ENCODE measurements around the gene MIPOL1. TPM values are rescaled to one million over a fixed set of nuclear protein-coding genes. Genes with fewer than 3 reads are reported as not detected.
"Not testable (repeated sequence)": the region's sequence is repeated elsewhere in the genome, so short reads cannot be mapped to it uniquely, and the experiment has no call there.

Gene MIPOL1
- total RNA-seq, 2 experiments from 2014 or later = not detected

DNA sequence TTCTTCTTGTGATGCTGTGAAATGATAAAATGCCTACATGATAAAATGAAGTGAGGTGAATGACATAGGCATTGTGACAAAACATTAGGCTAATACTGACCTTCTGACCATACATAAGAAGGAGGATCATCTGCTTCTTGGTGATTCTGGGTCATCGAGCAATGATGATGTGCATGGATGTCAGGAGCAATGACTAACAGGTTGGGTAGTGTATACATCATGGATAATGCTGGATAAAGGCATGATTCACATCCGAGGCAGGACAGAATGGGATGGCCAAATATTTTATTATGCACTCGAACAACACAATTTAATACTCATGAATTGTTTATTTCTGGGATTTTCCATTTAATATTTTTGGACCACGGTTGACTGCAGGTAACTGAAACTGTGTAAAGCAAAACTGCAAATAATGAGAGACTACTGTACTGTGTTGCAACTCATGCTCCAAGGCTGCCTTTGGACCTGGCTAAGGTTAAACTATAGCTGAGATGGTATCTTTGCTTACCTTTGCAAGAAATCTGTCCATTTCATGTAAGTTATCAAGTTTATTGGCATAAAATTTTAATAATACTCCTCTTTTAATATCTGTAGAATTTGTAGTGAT is 17.7 kb upstream of the MIPOL1 start:
- no peak for DNase-seq
- no peak overlapping the region for H3K27ac Mint-ChIP-seq
- no peaks in the 10 kb centered on the region for H3K4me1 Mint-ChIP-seq
- peaks cover 7% of the 10 kb centered on the region for H3K27me3 Mint-ChIP-seq
- peaks cover 5% of the 10 kb centered on the region for H3K9me3 Mint-ChIP-seq
- H3K4me3 Mint-ChIP-seq = no peak overlapping the region
- H3K36me3 Mint-ChIP-seq = no peaks in the 10 kb centered on the region

DNA sequence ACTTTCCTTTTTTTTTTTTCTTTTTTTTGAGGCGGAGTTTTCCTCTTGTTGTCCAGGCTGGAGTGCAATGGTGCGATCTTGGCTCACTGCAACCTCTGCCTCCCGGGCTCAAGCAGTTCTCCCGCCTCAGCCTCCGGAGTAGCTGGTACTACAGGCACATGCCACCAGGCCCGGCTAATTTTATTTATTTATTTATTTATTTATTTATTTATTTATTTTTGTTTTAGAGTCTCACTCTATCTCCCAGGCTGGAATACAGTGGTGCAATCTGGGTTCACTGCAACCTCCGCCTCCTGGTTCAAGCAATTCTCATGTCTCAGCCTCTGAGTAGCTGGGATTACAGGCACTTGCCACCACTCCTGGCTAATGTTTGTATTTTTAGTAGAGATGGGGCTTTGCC is 16.9 kb upstream of the MIPOL1 start:
- not testable (repeated sequence) for H3K36me3 Mint-ChIP-seq, H3K27me3 Mint-ChIP-seq, H3K9me3 Mint-ChIP-seq, H3K4me3 Mint-ChIP-seq, H3K27ac Mint-ChIP-seq, H3K4me1 Mint-ChIP-seq, DNase-seq

DNA sequence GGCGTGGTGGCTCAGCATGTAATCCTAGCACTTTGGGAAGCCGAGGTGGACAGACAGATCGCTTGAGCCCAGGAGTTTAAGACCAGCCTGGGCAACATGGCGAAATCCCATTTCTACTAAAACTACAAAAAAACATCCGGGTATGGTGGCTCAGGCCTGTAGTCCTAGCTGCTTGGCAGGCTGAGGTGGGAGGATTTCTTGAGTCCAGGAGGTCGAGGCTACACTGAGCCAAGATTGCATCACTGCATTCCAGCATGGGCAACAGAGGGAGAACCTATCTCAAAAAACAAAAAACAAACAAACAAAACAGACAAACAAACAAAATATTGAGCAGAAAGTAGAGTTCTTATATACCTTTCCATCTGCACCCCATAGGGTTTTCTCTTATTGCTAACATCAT is 16.3 kb upstream of the MIPOL1 start:
- DNase-seq = no peak
- H3K4me1 Mint-ChIP-seq = no peaks in the 10 kb centered on the region
- peaks cover 5% of the 10 kb centered on the region for H3K27me3 Mint-ChIP-seq
- H3K36me3 Mint-ChIP-seq = no peaks in the 10 kb centered on the region
- no peak overlapping the region for H3K27ac Mint-ChIP-seq
- H3K9me3 Mint-ChIP-seq = peaks cover 5% of the 10 kb centered on the region
- H3K4me3 Mint-ChIP-seq = no peak overlapping the region

DNA sequence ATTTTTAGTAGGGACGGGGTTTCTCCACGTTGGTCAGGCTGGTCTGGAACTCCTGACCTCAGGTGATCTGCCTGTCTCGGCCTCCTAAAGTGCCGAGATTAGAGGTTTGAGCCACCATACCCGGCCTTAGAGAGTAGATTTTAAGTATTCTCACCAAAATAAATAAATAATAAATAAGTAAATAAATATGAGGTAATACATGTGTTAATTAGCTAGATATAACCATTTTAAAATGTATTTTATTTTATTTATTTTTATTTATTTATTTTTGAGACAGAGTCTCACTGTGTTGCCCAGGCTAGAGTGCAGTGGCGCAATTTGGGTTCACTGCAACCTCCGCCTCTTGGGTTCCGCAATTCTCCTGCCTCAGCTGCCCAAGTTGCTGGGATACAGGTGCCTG is 13.2 kb upstream of the MIPOL1 start:
- H3K27ac Mint-ChIP-seq, H3K4me3 Mint-ChIP-seq, DNase-seq, H3K36me3 Mint-ChIP-seq, H3K9me3 Mint-ChIP-seq, H3K27me3 Mint-ChIP-seq, H3K4me1 Mint-ChIP-seq: not testable (repeated sequence)

DNA sequence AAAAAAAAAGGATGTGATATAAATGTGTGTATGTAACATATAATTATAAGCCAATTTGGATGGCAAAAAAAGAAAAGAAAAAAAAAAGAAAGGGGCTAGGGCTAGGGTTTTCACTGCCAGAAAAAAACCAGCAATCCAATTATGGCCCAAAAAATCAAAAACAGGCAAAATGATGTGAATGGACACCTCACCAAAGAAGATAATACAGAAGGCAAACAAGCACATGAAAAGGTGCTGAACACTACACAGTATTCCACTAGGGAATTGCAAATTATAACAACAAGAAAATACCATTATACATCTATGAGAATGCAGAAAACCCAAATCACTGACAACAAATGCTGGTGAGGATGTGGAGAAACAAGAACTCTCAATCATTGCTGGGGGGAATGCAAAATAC is 12.1 kb upstream of the MIPOL1 start:
- H3K27me3 Mint-ChIP-seq = no peaks in the 10 kb centered on the region

DNA sequence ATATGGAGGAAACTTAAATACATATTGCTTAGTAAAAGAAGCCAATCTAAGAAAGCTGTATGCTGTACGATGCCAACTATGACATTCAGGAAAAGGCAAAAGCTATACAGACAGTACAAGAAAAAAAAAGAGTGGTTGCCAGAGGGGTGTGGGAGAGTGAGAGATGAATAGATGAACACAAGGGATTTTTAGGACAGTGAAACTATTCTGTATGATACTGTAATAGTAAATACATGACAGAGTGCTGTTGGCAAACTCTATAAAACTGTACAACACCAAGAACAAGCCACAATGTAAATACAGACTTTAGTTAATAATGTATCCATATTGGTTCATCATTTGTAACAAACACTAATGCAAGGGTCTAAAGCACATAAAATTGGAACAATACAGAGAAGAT is 10.9 kb upstream of the MIPOL1 start:
- Mint-ChIP-seq H3K27me3 (no peaks in the 10 kb centered on the region), H3K9me3 (peaks cover 14% of the 10 kb centered on the region), H3K27ac (no peak overlapping the region), H3K4me1 (no peaks in the 10 kb centered on the region), H3K4me3 (no peak overlapping the region), H3K36me3 (no peaks in the 10 kb centered on the region)
- no peak for DNase-seq

More for the DNA sequence above, 12.1 kb upstream of the MIPOL1 start:
- peaks cover 12% of the 10 kb centered on the region for H3K9me3 Mint-ChIP-seq
- no peak overlapping the region for H3K4me3 Mint-ChIP-seq
- H3K27ac Mint-ChIP-seq = no peak overlapping the region
- H3K36me3 Mint-ChIP-seq = no peaks in the 10 kb centered on the region
- H3K4me1 Mint-ChIP-seq = no peaks in the 10 kb centered on the region
- DNase-seq = no peak

DNA sequence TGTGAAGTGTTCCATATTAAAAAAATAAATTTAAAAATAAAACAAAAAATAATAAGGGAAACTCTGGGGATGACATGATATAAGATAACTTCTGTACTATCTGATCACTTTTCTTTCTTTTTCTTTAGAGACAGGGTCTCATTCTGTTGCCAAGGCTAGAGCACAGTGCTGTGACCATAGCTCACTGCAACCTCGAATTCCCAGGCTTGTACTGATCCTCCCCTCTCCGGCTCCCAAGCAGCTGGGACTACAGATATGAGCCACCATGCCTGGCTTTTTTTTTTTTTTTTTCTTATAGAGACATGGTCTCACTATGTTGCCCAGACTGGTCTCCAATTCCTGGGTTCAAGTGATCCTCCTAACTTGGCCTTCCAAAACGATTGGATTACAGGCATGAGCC is 10.4 kb upstream of the MIPOL1 start:
- no peak overlapping the region for H3K4me3 Mint-ChIP-seq
- H3K9me3 Mint-ChIP-seq = peaks cover 11% of the 10 kb centered on the region
- no peaks in the 10 kb centered on the region for H3K27me3 Mint-ChIP-seq
- no peak for DNase-seq
- no peak overlapping the region for H3K27ac Mint-ChIP-seq
- H3K4me1 Mint-ChIP-seq = no peaks in the 10 kb centered on the region
- no peaks in the 10 kb centered on the region for H3K36me3 Mint-ChIP-seq

DNA sequence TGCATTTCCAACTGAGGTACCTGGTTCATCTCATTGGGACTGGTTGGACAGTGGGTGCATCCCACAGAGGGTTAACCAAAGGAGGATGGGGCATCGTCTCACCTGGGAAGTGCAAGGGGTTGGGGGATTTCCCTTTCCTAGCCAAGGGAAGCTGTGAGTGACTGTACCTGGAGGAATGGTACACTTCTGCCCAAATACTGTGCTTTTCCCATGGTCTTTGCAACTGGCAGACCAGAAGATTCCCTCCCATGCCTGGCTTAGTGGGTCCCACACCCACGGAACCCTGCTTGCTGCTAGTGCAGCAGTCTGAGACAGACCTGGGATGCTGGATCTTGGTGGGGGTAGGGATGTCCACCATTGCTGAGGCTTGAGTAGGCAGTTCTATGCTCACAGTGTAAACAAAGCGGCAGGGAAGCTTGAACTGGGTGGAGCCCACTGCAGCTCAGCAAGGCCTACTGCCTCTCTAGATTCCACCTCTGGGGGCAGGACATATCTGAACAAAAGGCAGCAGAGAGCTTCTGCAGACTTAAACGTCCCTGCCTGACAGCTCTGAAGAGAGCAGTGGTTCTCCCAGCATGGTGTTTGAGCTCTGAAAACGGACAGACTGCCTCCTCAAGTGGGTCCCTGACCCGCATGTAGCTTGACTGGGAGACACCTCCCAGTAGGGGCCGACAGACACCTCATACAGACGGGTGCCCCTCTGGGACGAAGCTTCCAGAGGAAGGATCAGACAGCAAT is 9.7 kb upstream of the MIPOL1 start:
- DNase-seq, H3K4me1 Mint-ChIP-seq, H3K4me3 Mint-ChIP-seq, H3K27me3 Mint-ChIP-seq, H3K36me3 Mint-ChIP-seq, H3K27ac Mint-ChIP-seq: not testable (repeated sequence)
- H3K9me3 Mint-ChIP-seq = peaks cover 11% of the 10 kb centered on the region

DNA sequence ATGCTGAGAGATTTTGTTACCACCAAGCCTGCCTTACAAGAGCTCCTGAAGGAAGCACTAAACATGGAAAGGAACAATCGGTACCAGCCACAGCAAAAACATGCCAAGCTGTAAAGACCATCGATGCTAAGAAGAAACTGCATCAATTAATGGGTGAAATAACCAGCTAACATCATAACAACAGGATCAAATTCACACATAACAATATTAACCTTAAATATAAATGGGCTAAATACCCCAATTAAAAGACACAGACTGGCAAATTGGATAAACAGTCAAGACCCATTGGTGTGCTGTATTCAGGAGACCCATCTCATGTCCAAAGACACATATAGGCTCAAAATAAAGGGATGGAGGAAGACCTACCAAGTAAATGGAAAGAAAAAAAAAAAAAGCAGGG is 8.0 kb upstream of the MIPOL1 start:
- not testable (repeated sequence) for H3K27ac Mint-ChIP-seq, H3K27me3 Mint-ChIP-seq, H3K36me3 Mint-ChIP-seq, H3K4me1 Mint-ChIP-seq, H3K4me3 Mint-ChIP-seq, DNase-seq
- H3K9me3 Mint-ChIP-seq = peaks cover 11% of the 10 kb centered on the region

DNA sequence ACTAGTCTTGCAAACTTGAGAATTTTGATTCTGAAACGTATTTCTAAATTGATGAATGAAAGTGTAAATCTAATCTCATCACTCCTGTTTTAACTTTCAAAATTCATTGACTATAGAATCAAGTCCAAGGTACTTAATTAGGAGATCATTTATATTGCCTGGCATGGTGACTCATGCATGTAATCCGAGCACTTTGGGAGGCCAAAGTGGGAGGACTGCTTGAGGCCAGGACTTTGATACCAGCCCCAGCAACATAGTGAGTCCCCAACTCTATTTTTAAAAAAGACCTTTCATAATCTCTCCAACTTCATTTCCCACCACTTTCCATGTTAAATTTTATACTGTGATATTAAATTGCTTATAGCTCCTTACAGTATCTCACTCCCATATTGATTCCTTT is 3.0 kb upstream of the MIPOL1 start:
- Mint-ChIP-seq H3K9me3 (peaks cover 6% of the 10 kb centered on the region), H3K27ac (no peak overlapping the region), H3K4me1 (peaks cover 13% of the 10 kb centered on the region), H3K4me3 (no peak overlapping the region), H3K36me3 (peaks cover 2% of the 10 kb centered on the region), H3K27me3 (peaks cover 37% of the 10 kb centered on the region)
- DNase-seq = no peak

DNA sequence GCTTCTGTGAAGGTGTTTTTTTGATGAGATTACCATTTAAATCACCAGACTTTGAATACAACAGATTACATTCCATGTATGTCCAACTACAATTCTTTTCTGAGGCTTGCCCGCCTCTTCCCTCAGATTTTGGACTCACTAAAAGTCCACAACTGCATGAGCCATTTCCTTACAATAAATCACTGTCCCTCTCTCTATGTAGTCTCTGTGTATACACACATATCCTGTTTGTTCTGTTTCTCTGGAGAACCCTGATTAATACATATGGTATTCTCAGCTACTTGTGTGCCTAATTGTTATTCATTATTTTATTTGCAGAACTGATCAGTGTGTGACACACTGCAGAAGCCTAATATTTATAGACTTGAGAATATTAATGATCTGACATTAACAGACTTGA is 2.4 kb upstream of the MIPOL1 start:
- H3K4me1 Mint-ChIP-seq = peaks cover 13% of the 10 kb centered on the region

DNA sequence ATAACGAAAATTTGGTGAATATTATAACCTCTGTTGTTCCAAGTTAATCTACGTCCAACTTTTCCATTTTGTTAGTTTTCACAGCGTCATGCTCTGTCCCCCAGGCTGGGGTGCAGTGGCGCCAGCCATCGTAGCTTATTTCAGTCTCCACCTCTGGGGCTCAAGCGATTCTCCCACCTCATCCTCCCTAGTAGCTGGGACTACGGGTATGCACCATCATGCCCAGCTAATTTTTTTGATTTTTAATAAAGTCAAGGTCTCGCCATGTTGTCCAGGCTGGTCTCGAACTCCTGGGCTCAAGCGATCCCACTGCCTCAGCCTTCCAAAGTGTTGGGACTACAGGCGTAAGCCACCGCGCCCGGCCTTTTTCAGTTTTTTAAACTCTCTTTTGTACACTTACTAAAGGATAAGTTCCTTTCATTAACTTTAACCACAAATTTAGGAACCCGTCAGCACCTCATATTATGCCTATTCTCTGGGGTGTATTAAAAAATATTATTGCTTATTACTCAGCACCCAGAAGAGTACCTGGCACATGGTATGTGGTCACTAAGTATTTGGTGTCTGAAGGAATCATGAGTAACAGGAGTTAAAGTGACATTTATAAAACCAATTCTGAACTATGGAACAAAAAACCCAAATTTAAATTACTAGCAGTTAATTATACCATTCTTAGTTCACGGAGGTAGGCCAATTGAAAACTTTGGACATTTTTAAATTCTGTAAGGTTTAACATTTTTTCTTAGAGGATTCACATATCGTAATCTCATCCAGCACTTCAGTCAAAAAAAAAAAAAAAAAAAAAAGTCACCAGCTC is 925 bp upstream of the MIPOL1 start:
- H3K4me3 Mint-ChIP-seq = peak overlapping the region; percentile 67

More for the DNA sequence above, 2.4 kb upstream of the MIPOL1 start:
- Mint-ChIP-seq H3K9me3 (peaks cover 6% of the 10 kb centered on the region), H3K27ac (no peak overlapping the region), H3K4me3 (no peak overlapping the region), H3K36me3 (peaks cover 2% of the 10 kb centered on the region), H3K27me3 (peaks cover 37% of the 10 kb centered on the region)
- no peak for DNase-seq

DNA sequence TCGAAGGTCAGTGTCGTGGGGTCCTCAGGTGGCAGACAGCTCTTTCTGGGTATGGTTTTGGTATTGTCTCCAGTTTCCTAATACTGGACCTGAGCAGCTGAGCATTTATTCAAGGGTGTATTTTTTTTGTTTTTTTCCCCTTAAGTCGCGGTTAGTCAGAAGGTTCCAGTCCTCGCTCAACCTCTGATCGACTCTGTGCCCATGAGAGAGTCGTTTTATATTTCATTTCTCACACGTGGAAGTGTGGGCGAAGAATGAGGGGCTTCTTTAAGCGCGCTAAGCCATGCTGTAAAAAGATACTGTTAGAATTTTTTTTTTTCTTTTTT is 499 bp downstream of the MIPOL1 start:
- Mint-ChIP-seq H3K4me3 (peak overlapping the region; percentile 35), H3K9me3 (no peaks in the 10 kb centered on the region), H3K36me3 (peaks cover 2% of the 10 kb centered on the region), H3K4me1 (peaks cover 13% of the 10 kb centered on the region), H3K27ac (no peak overlapping the region), H3K27me3 (peaks cover 37% of the 10 kb centered on the region)
- DNase-seq = no peak

More for the DNA sequence above, 925 bp upstream of the MIPOL1 start:
- Mint-ChIP-seq H3K27ac (no peak overlapping the region), H3K4me1 (peaks cover 13% of the 10 kb centered on the region), H3K27me3 (peaks cover 37% of the 10 kb centered on the region), H3K9me3 (no peaks in the 10 kb centered on the region), H3K36me3 (peaks cover 2% of the 10 kb centered on the region)
- no peak for DNase-seq

DNA sequence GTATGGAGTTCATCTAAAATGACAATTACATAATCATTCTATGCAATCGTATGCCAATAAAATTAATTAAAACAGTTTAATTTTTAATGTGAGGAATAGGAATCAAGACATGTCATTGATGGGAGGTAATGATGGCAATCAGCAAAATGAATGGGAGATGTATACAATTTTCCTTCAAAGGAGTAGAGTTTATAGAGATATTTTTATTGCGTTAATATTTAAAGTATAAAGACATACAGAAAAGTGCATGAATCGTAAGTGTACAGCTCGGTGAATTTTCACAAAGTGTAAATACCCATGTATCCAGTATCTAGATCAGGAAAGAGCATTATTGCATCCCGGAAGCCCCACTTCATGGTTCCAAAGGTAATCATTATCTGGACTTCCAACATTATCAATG is 1.2 kb downstream of the MIPOL1 start:
- Mint-ChIP-seq H3K27me3 (peaks cover 37% of the 10 kb centered on the region), H3K4me1 (peaks cover 13% of the 10 kb centered on the region), H3K4me3 (no peak overlapping the region), H3K9me3 (no peaks in the 10 kb centered on the region), H3K27ac (no peak overlapping the region), H3K36me3 (peaks cover 2% of the 10 kb centered on the region)
- DNase-seq = no peak

DNA sequence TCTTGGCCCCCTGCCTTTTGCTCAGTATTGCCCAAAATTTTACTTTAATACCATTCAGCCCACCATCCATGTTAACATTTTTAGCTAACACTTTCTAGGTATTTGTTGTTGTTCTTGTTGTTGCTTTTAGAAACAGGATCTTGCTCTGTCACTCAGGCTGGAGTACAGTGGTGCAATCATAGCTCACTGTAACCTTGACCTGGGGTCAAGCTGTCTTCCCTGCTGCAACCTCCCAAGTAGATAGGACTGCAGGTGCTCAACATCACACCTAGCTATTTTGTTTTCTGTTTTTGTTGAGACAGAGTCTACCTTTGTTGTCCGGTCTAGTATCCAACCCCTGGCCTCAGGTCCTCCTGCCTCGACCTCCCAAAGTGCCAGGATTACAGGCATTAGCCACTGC is 4.0 kb downstream of the MIPOL1 start:
- Mint-ChIP-seq H3K36me3 (peaks cover 2% of the 10 kb centered on the region), H3K4me3 (no peak overlapping the region), H3K27me3 (peaks cover 23% of the 10 kb centered on the region), H3K27ac (no peak overlapping the region), H3K4me1 (peaks cover 13% of the 10 kb centered on the region), H3K9me3 (no peaks in the 10 kb centered on the region)
- DNase-seq = no peak

Data from activated naive CD8-positive, alpha-beta T cell treated with anti-CD3 and anti-CD28 coated beads for 36 hours (primary cell).